HepG2 (cell line): ENCODE data around the gene TM2D3. TPM values are rescaled to one million over a fixed set of nuclear protein-coding genes. Genes with fewer than 3 reads are reported as not detected.

ENCODE experiments used
- DPF2 ChIP-seq: sonication (generic); formaldehyde crosslinking; IDR thresholded peaks from 2 replicates; pipeline ENCODE4 v1.4.0; 2020; ENCODE audit warnings: mild to moderate bottlenecking, low read depth, missing genetic modification reagents, borderline replicate concordance
- FOXC1 ChIP-seq: sonication (generic); formaldehyde crosslinking; IDR thresholded peaks from 2 replicates; pipeline ENCODE4 v1.8.0; 2022; ENCODE audit warnings: mild to moderate bottlenecking, missing genetic modification reagents, borderline replicate concordance
- FOXJ3 ChIP-seq: sonication (generic); formaldehyde crosslinking; IDR thresholded peaks from 2 replicates; pipeline ENCODE4 v1.4.0; 2020; ENCODE audit warnings: missing genetic modification reagents, mild to moderate bottlenecking, borderline replicate concordance
- FOXK2 ChIP-seq: fragments of 450-650 bp; IDR thresholded peaks from 2 replicates; pipeline ENCODE4 v1.6.1; 2016
- IRF2 ChIP-seq: IDR thresholded peaks from 2 replicates; pipeline ENCODE4 v1.6.1; 2018; ENCODE audit warnings: missing genetic modification reagents, missing compliant biosample characterization
- JDP2 ChIP-seq: sonication (generic); formaldehyde crosslinking; IDR thresholded peaks from 2 replicates; pipeline ENCODE4 v1.8.1; 2022; ENCODE audit warnings: missing genetic modification reagents, borderline replicate concordance
- NR2F2 ChIP-seq: IDR thresholded peaks from 2 replicates; pipeline ENCODE4 v1.6.1; 2012; ENCODE audit warnings: low read depth, inconsistent platforms, borderline replicate concordance
- RFX1 ChIP-seq: fragments of 450-650 bp; IDR thresholded peaks from 2 replicates; pipeline ENCODE4 v1.6.1; 2017
- SALL2 ChIP-seq: sonication (generic); formaldehyde crosslinking; IDR thresholded peaks from 2 replicates; pipeline ENCODE4 v1.8.1; 2023; ENCODE audit warnings: mild to moderate bottlenecking, missing genetic modification reagents, inconsistent platforms
- SRF ChIP-seq: IDR thresholded peaks from 2 replicates; pipeline ENCODE4 v1.6.1; 2011; ENCODE audit warnings: mild to moderate bottlenecking, low read depth, low read length, moderate library complexity
- SRSF9 ChIP-seq: fragments of 200-400 bp; formaldehyde crosslinking; IDR thresholded peaks from 2 replicates; pipeline ENCODE4 v1.6.1; 2018; ENCODE audit warnings: borderline replicate concordance, mild to moderate bottlenecking, low read depth, low read length; ENCODE audit not compliant: insufficient read depth, poor library complexity, severe bottlenecking
- TSC22D2 ChIP-seq: sonication (generic); formaldehyde crosslinking; IDR thresholded peaks from 2 replicates; pipeline ENCODE4 v1.5.1; 2020; ENCODE audit warnings: missing genetic modification reagents, mild to moderate bottlenecking, borderline replicate concordance
- ZC3H13 ChIP-seq: sonication (generic); formaldehyde crosslinking; IDR thresholded peaks from 2 replicates; pipeline ENCODE4 v1.8.1; 2023; ENCODE audit warnings: mild to moderate bottlenecking, missing genetic modification reagents, moderate library complexity
- ZNF124 ChIP-seq: sonication (generic); formaldehyde crosslinking; IDR thresholded peaks from 2 replicates; pipeline ENCODE4 v1.4.0; 2020; ENCODE audit warnings: missing genetic modification reagents
- ZNF138 ChIP-seq: sonication (generic); formaldehyde crosslinking; IDR thresholded peaks from 2 replicates; pipeline ENCODE4 v1.5.0; 2020; ENCODE audit warnings: mild to moderate bottlenecking, low read depth, missing genetic modification reagents
- ZNF34 ChIP-seq: sonication (generic); formaldehyde crosslinking; IDR thresholded peaks from 2 replicates; pipeline ENCODE4 v1.4.0; 2020; ENCODE audit warnings: mild to moderate bottlenecking, missing genetic modification reagents, borderline replicate concordance
- ZNF674 ChIP-seq: sonication (generic); formaldehyde crosslinking; IDR thresholded peaks from 2 replicates; pipeline ENCODE4 v1.5.0; 2020; ENCODE audit warnings: low read depth, mild to moderate bottlenecking, missing genetic modification reagents
- ZNF709 ChIP-seq: sonication (generic); formaldehyde crosslinking; IDR thresholded peaks from 2 replicates; pipeline ENCODE4 v1.5.0; 2020; ENCODE audit warnings: mild to moderate bottlenecking, missing genetic modification reagents
- polyA plus RNA-seq, 8 experiments: library from polyadenylated mRNA; depleted of rRNA in 3 of 8; stranded (reverse) in 7 of 8; unstranded in 1 of 8; fragments of >200 nt; fragmentation: Illumina TruSeq in 4 of 8; extraction: Trizol in 4 of 8; gene quantifications; 2 replicates each; pipeline versions ENCODE4 v1.2.1 to v1.2.3, GENCODE V29; 2011 to 2016; ENCODE audit warnings: low read depth in 4 of 8, missing spikeins in 1 of 8, mixed read lengths in 1 of 8; ENCODE audit not compliant: insufficient read depth in 1 of 8
- total RNA-seq, 5 experiments: library from RNA; depleted of rRNA; stranded (reverse); fragments of >200 nt; fragmentation: Illumina TruSeq; extraction: Trizol; gene quantifications; 2 replicates each; pipeline ENCODE4 v1.2.3, GENCODE V29; 2016; ENCODE audit warnings: low read depth in 1 of 5
- TF ChIP-seq, protein P1 (sequence below): sonication (generic); formaldehyde crosslinking; IDR thresholded peaks from 2 replicates; pipeline ENCODE4 v1.5.1; 2020; ENCODE audit warnings: mild to moderate bottlenecking, missing genetic modification reagents, borderline replicate concordance
- TF ChIP-seq, protein P2 (sequence below): sonication (generic); formaldehyde crosslinking; IDR thresholded peaks from 2 replicates; pipeline ENCODE4 v1.5.1; 2020; ENCODE audit warnings: missing genetic modification reagents, mild to moderate bottlenecking, borderline replicate concordance
- TF ChIP-seq, protein P3 (sequence below): sonication (generic); formaldehyde crosslinking; IDR thresholded peaks from 2 replicates; pipeline ENCODE4 v1.8.0; 2023; ENCODE audit warnings: mild to moderate bottlenecking, missing genetic modification reagents
- TF ChIP-seq, protein P4 (sequence below): sonication (generic); formaldehyde crosslinking; IDR thresholded peaks from 2 replicates; pipeline ENCODE4 v1.4.0; 2020; ENCODE audit warnings: mild to moderate bottlenecking, missing genetic modification reagents

TM2D3 gene
- total and polyA plus RNA-seq, 2 of the 13 experiments (the other 11 are each of a cell fraction or from before 2014, with no cell fraction given): 31.1 to 72.7 TPM

DNA sequence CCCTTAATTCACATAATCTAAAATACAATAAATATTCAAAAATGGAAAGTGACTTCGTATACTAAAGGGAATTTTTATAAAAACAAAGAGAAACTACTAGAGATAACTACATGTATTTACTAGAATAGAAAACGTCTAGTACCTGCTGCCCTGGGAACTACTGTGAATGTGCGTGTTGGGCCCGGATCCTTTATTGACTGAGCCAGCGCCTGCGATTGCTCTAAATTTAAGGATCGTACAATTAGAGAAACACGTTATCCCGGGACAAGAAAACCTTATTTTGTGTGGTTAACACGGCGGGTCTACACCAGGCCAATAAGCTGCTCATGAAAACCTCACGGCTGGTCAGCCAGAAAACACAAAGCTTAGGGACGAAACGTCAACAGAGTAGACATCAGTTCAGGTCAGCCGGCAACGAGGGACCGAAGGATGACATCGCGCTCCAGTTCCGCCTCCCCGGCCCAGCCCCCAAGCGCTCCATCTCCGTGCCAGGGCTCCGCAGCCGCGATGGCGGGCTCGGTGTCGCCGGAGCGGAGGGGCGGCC is 555 bp downstream of the TM2D3 start (continued):
- TF ChIP-seq, protein P1, sequence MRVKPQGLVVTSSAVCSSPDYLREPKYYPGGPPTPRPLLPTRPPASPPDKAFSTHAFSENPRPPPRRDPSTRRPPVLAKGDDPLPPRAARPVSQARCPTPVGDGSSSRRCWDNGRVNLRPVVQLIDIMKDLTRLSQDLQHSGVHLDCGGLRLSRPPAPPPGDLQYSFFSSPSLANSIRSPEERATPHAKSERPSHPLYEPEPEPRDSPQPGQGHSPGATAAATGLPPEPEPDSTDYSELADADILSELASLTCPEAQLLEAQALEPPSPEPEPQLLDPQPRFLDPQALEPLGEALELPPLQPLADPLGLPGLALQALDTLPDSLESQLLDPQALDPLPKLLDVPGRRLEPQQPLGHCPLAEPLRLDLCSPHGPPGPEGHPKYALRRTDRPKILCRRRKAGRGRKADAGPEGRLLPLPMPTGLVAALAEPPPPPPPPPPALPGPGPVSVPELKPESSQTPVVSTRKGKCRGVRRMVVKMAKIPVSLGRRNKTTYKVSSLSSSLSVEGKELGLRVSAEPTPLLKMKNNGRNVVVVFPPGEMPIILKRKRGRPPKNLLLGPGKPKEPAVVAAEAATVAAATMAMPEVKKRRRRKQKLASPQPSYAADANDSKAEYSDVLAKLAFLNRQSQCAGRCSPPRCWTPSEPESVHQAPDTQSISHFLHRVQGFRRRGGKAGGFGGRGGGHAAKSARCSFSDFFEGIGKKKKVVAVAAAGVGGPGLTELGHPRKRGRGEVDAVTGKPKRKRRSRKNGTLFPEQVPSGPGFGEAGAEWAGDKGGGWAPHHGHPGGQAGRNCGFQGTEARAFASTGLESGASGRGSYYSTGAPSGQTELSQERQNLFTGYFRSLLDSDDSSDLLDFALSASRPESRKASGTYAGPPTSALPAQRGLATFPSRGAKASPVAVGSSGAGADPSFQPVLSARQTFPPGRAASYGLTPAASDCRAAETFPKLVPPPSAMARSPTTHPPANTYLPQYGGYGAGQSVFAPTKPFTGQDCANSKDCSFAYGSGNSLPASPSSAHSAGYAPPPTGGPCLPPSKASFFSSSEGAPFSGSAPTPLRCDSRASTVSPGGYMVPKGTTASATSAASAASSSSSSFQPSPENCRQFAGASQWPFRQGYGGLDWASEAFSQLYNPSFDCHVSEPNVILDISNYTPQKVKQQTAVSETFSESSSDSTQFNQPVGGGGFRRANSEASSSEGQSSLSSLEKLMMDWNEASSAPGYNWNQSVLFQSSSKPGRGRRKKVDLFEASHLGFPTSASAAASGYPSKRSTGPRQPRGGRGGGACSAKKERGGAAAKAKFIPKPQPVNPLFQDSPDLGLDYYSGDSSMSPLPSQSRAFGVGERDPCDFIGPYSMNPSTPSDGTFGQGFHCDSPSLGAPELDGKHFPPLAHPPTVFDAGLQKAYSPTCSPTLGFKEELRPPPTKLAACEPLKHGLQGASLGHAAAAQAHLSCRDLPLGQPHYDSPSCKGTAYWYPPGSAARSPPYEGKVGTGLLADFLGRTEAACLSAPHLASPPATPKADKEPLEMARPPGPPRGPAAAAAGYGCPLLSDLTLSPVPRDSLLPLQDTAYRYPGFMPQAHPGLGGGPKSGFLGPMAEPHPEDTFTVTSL: no peak
- no peak for TF ChIP-seq ZNF124 (CRISPR knock-in tag)
- no peak for TF ChIP-seq DPF2 (CRISPR knock-in tag)
- no peak for TF ChIP-seq JDP2
- no peak for TF ChIP-seq FOXJ3 (CRISPR knock-in tag)
- TF ChIP-seq TSC22D2 (CRISPR knock-in tag): no peak
- TF ChIP-seq FOXC1 (CRISPR knock-in tag): no peak
- no peak for TF ChIP-seq IRF2
- TF ChIP-seq, protein P2, sequence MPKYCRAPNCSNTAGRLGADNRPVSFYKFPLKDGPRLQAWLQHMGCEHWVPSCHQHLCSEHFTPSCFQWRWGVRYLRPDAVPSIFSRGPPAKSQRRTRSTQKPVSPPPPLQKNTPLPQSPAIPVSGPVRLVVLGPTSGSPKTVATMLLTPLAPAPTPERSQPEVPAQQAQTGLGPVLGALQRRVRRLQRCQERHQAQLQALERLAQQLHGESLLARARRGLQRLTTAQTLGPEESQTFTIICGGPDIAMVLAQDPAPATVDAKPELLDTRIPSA (CRISPR knock-in tag): no peak
- no peak for TF ChIP-seq FOXK2
- TF ChIP-seq RFX1: no peak
- no peak for TF ChIP-seq ZNF138 (CRISPR knock-in tag)
- TF ChIP-seq NR2F2: no peak
- TF ChIP-seq ZNF709 (CRISPR knock-in tag): no peak
- no peak for TF ChIP-seq ZC3H13 (CRISPR knock-in tag)
- TF ChIP-seq SRSF9: no peak
- TF ChIP-seq ZNF34: no peak
- no peak for TF ChIP-seq SRF
- TF ChIP-seq ZNF674 (CRISPR knock-in tag): 0 out of 2 replicates have a peak, but pooled peaks have one; percentile 2
- TF ChIP-seq, protein P3, sequence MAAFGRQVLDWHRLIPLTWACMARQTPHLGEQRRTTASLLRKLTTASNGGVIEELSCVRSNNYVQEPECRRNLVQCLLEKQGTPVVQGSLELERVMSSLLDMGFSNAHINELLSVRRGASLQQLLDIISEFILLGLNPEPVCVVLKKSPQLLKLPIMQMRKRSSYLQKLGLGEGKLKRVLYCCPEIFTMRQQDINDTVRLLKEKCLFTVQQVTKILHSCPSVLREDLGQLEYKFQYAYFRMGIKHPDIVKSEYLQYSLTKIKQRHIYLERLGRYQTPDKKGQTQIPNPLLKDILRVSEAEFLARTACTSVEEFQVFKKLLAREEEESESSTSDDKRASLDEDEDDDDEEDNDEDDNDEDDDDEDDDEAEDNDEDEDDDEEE (CRISPR knock-in tag): no peak
- TF ChIP-seq, protein P4, sequence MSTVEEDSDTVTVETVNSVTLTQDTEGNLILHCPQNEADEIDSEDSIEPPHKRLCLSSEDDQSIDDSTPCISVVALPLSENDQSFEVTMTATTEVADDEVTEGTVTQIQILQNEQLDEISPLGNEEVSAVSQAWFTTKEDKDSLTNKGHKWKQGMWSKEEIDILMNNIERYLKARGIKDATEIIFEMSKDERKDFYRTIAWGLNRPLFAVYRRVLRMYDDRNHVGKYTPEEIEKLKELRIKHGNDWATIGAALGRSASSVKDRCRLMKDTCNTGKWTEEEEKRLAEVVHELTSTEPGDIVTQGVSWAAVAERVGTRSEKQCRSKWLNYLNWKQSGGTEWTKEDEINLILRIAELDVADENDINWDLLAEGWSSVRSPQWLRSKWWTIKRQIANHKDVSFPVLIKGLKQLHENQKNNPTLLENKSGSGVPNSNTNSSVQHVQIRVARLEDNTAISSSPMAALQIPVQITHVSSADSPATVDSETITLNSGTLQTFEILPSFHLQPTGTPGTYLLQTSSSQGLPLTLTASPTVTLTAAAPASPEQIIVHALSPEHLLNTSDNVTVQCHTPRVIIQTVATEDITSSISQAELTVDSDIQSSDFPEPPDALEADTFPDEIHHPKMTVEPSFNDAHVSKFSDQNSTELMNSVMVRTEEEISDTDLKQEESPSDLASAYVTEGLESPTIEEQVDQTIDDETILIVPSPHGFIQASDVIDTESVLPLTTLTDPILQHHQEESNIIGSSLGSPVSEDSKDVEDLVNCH (CRISPR knock-in tag): no peak
- no peak for TF ChIP-seq SALL2 (CRISPR knock-in tag)
